HG02840 (cell line): ENCODE results near the gene PLSCR4.

Experiments used
- ATAC-seq: cut with Tn5 transposase; IDR thresholded peaks from one replicate; pipeline ENCODE4 v1.9.1; 2021; ENCODE audit warnings: mild to moderate bottlenecking, moderate library complexity, moderate number of reproducible peaks; ENCODE audit not compliant: unreplicated experiment, low FRiP score

Gene PLSCR4

DNA sequence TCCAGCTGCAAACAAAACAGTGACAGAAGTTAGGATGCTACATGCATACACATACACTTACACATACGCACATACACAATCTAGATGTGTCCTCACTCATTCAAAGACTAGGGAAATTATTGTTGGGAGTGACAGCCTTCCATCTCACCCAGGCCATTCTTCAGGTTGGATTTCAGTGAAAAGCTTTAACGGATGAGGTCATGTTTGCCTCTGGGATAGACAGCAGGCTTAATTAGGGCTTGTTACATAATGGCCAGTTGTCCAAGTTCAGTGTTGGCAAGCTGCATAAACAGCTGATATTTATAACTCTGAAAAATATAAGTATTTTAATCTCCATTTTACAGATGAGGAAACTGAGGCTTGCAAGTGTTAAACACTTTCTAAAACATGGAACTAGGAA lies 54.1 kb downstream of the PLSCR4 start:
- no peak for ATAC-seq

- ATAC-seq = no peak
Observed at GRCh38 chr3:146195605-146196004, 55.3 kb downstream of the PLSCR4 start.

- ATAC-seq = no peak
Observed at GRCh38 chr3:146195030-146195429, 55.9 kb downstream of the PLSCR4 start.

DNA sequence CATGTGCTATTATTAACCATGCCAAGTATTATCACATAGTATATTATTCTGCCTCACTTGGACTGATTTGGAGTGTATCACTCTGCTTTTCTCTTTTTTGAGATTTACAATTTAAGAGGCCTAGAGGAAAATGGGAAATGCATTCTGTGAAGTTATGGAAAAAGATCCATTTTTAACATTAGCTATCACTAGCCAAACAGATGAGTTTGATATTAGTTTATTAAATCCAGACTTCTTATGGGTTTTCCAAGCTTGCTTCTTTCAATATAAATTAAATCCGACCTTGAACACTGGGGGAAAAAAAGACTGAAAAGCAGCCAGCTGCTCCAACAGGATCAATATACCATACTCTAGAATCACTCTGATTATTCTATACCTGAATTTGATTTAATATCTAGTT lies 59.9 kb downstream of the PLSCR4 start:
- ATAC-seq = no peak

GRCh38 chr3:146189519-146190173 lies 61.3 kb downstream of the PLSCR4 start:
- no peak for ATAC-seq

DNA sequence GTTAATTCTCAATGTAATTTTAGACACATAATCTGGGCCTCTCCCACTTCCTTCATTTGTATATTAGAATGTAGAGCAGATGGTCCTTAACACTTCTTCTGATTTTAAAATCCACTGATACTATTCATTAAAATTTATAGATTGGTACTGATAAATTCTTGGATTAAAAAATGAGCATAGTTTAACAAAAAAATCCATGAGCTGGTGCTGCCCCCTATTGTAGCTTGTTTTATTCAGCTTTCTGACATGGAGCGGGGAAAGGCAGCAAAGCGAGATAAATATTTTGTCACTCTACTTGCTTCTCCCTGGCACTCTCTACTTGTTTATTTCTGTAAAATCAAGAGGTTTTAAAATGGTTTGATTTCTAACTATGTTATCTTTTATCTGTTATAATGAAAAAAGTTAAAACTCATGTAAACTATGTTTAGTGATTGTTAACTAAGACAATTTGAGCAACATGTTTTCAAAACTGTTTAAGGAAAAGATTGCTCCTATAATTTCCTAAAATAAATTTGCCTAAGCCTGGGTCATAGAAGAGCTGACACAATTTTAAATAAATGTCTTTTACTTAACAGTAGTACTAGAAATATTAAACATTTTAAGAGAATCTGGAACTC lies 63.5 kb downstream of the PLSCR4 start:
- ATAC-seq = no peak

DNA sequence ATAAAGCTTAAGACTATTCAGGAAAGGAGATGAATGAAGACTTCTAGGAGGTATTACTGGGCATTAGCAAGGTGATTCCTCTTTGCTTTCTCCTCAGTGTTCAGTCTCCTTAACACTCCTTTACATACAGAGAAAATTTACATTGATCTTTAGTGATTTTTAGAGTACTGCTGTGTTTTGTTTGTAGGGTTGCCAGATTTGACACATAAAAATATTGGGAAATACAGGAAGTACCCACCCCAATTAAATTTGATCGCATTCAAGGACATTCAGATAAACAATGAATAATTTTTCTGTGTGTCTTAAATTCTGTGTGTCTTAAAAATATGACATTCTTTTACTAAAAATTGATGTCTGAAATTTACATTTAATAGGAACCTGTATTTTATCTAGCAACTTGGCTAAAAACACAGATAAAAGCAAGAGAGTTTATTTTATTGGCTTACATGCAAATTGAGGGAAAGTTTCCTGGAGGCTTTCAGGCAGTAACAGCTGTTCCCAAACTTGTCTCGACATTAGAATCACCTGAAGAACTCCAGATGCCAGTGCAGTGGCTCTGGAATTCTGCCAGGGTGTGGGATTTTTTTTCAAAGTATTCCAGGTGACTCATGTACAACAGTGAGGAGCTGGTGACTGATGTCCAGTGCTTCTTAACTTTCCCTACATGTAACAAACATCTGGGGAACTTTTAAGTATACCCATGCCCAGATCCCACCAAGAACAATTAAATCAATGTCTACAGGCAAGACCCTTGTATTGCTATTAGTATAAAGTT lies 66.5 kb downstream of the PLSCR4 start:
- ATAC-seq = no peak

GRCh38 chr3:146181216-146181615 lies 69.7 kb downstream of the PLSCR4 start:
- ATAC-seq = no peak

DNA sequence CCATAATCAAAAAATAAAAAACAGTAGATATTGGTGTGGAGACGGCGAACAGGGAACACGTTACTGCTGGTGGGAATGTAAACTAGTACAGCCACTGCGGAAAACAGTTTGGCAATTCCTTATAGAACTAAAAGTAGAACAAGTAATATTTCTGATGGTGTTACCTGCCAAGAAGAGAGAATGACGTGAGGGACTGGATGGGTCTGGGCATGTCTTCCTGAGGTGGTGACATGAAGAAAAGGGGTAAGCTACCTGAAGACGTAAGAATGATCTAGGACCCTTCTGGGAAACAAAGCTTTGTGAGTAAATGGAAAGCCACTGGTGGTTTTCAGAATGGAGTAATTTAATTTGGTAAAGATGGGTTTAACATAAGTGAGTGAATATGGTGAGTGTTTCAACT lies 70.5 kb downstream of the PLSCR4 start:
- ATAC-seq = no peak

GRCh38 chr3:146178006-146178689 lies 72.8 kb downstream of the PLSCR4 start:
- no peak for ATAC-seq

GRCh38 chr3:146177519-146177918 lies 73.4 kb downstream of the PLSCR4 start:
- ATAC-seq = no peak

- no peak for ATAC-seq
Observed at GRCh38 chr3:146177072-146177471, 73.8 kb downstream of the PLSCR4 start.

DNA sequence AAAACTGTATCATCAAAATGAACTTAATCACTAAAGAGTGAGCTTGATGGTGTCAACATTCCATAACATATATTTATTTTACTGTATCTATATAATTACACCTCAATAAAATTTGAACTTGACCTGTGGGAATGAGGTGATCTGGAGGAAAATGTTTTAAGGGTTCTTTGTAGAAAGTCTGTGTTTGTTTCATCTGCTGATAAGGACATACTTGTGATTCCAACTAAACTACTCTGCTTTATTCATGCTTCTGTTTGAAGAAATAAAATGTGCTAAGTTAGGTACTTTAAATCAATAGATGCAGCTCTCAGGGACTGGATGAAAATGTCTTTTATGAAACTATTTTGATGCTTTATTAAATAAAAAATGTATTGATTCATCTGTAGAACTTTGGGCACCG lies 78.3 kb downstream of the PLSCR4 start:
- ATAC-seq = no peak

DNA sequence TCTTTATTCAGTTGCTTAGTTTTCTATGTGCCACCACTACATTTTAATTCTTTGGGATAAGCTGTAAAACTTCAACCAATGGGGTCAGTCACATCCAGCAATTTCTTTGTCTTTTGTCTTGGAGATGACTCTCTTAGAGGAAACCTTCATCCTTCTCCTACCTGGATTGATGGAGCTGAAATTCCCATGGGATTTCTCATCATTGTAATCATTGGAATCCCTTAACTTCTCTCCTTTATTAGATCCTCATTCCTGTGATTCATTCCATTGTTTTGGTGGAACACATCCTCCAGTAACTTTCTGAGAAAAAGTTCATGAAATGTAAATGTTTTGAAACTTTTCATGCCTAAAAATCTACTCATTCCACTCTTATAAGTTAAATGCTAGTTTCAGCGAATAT lies 80.3 kb downstream of the PLSCR4 start:
- ATAC-seq = no peak

DNA sequence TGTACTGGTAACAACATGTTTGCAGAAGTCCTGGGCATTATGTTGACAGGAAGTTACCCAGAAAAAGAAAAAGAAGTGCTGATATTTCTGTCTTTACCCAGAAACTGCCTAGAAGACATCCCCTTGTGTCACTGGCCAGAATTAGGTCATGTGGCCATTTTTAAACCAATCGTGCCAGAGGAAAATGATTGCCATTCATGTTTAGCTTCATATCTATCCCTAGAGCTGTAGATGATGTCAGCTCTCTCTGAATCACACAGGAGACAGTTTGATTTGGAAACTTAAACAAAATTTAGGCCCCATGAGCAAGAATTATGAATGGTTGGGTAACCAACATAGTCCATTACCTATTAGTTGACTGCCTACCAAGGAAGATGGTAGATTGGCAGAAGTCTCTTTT lies 81.0 kb downstream of the PLSCR4 start:
- ATAC-seq = no peak

GRCh38 chr3:146166826-146167225 lies 84.1 kb downstream of the PLSCR4 start:
- ATAC-seq = no peak

DNA sequence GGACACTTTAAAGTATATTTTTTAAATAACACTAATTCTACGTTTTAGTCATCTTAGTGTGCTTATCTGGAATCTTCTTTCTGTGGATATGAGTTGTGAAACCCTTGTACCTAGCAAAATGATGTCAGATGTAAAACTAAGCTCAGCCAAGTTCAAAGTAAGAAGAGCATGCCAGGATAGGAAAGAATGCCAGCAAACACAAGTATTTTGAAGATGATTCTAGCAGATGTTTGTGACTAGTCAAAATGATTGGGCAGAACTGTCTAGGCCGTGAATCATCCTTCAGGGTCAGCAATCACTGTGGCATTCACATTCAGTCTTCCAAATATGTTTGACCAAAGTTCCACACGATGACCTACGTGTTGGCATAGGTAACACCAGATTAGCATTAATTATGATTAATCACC lies 84.5 kb downstream of the PLSCR4 start:
- ATAC-seq = no peak

GRCh38 chr3:146165877-146166276 lies 85.0 kb downstream of the PLSCR4 start:
- no peak for ATAC-seq

DNA sequence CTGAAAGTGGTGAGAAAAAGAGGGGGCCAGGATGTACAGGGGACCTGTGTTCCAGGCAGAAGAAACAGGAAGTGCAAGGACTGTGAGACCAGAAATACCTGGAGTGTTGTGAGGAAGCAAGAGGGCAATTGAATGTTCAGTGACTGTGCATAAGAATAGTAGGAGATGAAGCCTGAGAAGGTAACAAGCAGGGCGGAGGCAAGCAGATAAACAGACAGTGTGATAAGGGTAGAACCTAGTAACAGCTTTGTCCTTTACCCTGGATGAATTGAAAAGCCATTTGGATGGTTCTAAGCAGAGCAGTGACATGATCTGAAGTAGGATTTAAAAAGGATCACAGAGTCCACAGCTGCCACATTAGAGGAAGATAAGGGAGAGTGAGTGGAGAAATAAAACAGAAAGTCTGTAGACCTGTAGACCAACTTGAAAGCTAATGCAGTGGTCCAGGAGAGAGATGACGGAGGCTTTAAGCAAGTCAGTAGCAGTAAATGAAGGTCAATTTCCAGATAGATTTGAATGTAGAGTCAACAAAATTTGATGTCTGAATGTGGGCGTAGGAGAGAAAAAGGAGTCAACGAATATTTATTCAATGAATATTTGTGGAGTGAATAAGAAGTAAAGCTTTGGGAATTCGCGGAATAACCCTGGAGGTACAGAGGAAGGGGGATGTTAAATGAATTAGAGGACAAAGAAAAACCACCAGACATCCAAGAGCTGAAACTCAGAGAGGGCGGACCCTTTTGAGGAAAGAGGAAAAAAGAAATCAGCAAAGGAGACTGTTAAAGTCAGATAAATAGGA lies 85.7 kb downstream of the PLSCR4 start:
- no peak for ATAC-seq

DNA sequence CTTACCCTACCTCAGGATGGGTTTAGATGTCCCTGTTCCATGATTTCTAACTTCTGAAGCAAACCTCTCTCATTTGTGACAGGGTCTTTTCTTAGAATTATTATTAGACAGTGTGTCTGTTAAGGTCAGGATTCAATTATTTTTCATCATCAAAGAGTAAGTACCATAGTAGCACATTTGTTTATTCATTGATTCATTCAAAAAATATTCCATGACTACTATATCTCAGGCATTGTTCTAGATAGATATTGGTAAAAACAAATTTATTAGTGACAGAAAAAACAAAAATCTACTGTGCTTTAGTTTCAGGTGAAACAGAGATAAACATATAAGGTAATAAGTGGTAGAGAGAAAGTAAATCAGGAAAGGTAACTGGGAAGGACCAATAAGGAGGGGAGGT lies 86.4 kb downstream of the PLSCR4 start:
- no peak for ATAC-seq
